Esophagus squamous epithelium (tissue), 5 donors: ENCODE data around the gene CACNB4. TPM values are rescaled to one million over a fixed set of nuclear protein-coding genes. Genes with fewer than 3 reads are reported as not detected.

ENCODE experiments used
- DNase-seq: peaks from one replicate; lab custom pipeline; 2025; lab: John Stamatoyannopoulos, UW
- H3K27ac ChIP-seq, 4 donors: fragments of 200-600 bp; sonication (generic); one replicate each; pipeline ENCODE4 v1.5.1; 2016 to 2019; ENCODE audit warnings: mild to moderate bottlenecking in 1 of 4
- H3K27me3 ChIP-seq, 4 donors: fragments of 200-600 bp; sonication (generic); 1 replicate in 3 of 4; 2 replicates in 1 of 4; pipeline versions ENCODE4 v1.5.1 to v1.6.0; 2017 to 2021; ENCODE audit warnings: antibody characterized with exemption in 1 of 4
- H3K36me3 ChIP-seq, 3 donors: fragments of 200-600 bp; sonication (generic); one replicate each; pipeline ENCODE4 v1.5.1; 2016 to 2019
- H3K4me1 ChIP-seq, 3 donors: fragments of 200-600 bp; sonication (generic); one replicate each; pipeline ENCODE4 v1.5.1; 2017 to 2019
- H3K4me3 ChIP-seq, 4 donors: fragments of 200-600 bp; sonication (generic); 1 replicate in 3 of 4; 2 replicates in 1 of 4; pipeline ENCODE4 v1.5.1; 2016 to 2019; ENCODE audit warnings: mild to moderate bottlenecking in 2 of 4, moderate library complexity in 1 of 4
- H3K9me3 ChIP-seq, 3 donors: fragments of 200-600 bp; sonication (generic); one replicate each; pipeline ENCODE4 v1.5.1; 2016 to 2019
- CTCF ChIP-seq, 6 experiments: fragments of 450-650 bp in 4 of 6; fragments of 200-600 bp in 2 of 6; sonication (generic) in 2 of 6; IDR thresholded peaks; one replicate each; pipeline ENCODE4 v1.5.1; 2016 to 2019; ENCODE audit warnings: antibody characterized with exemption in 6 of 6, mild to moderate bottlenecking in 4 of 6, moderate library complexity in 4 of 6
- POLR2A ChIP-seq, 4 donors: fragments of 450-650 bp; IDR thresholded peaks; one replicate each; pipeline ENCODE4 v1.6.1; 2017; ENCODE audit warnings: antibody characterized with exemption in 4 of 4, mild to moderate bottlenecking in 4 of 4, moderate library complexity in 3 of 4
- WGBS, 2 donors: methylation state at CpG; one replicate each; pipeline ENCODE4 v1.1.5; 2018; 5-methylcytosine and 5-hydroxymethylcytosine counted together
- intact Hi-C: fragments of 100-400 bp; cut with DNase I; formaldehyde crosslinking; loops from one replicate; pipeline ENCODE4 v1.15.0; 2022
- total RNA-seq, 4 donors: library from RNA; depleted of rRNA; stranded (reverse); fragments of >200 nt; gene quantifications; one replicate each; pipeline ENCODE4 v1.1.0, GENCODE V29; 2016
- donor health status: DM: yes; HTN: yes; CAD: no.

CACNB4 gene
- total RNA-seq, 4 donors from 2014 or later: 6.1 to 11.1 (median 7.2) TPM

GRCh38 chr2:151953467-151953866 lies 145.4 kb downstream of the CACNB4 start:
- Histone ChIP-seq H3K4me1 (peaks cover 0 to 4% (median 3%) of the 10 kb centered on the region in 3 donors), H3K4me3 (no peak overlapping the region), H3K36me3 (no peaks in the 10 kb centered on the region), H3K27me3 (no peaks in the 10 kb centered on the region), H3K9me3 (no peaks in the 10 kb centered on the region), H3K27ac (no peak overlapping the region)
- TF ChIP-seq POLR2A (IDR thresholded peaks at IDR 0.05) (no peak), CTCF (IDR thresholded peaks at IDR 0.05) (peak in 1 of 6 experiments; percentile 9)
- no peak for DNase-seq
- 79 to 85% methylated on average over 2 of the region's 2 CpGs for WGBS, 2 donors
- intact Hi-C loops: no loop called here

DNA sequence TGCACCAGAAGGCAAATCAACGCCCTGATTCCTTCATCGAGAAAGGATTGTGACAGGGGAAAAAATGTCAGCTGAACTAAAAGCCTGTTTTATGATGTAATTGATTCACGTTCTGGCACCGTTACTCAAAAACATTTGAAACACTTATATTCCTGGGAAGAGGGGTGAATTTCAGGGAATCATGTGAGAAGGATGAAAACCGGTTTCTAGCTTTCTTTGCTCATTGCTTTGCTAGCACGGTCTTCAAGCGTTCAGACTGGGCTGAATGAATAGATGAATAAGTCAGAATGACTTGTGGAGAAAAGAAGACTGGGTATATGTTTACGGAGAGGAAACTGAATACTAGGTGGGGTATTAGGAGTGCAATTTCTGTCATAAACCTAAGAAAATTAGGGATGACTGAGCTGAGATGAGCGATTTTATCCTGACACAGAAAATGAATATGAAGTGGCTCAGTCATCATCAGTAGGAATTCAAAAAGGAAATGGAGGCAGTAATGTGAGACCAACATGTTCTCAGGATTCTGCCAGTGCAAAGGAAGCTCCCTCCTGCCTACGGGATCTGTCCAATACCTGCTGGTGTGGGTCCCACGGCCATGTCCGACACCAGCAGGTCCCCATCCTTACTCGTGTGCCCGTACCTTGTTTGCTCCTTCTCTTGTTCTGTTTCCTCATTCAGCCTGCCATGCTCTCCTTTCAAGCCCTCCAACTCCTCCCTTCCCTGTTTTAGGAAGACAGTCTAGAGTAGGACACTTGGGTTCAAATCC lies 146.0 kb downstream of the CACNB4 start:
- no peaks in the 10 kb centered on the region for H3K36me3 ChIP-seq
- H3K4me3 ChIP-seq: no peak overlapping the region
- H3K27ac ChIP-seq: no peak overlapping the region
- H3K9me3 ChIP-seq: no peaks in the 10 kb centered on the region
- peaks cover 2 to 10% (median 6%) of the 10 kb centered on the region in 3 donors for H3K4me1 ChIP-seq
- intact Hi-C loops: no loop called here
- TF ChIP-seq CTCF (IDR thresholded peaks at IDR 0.05): no peak
- WGBS, 2 donors: 87 to 91% methylated on average over 14 of the region's 14 CpGs
- no peaks in the 10 kb centered on the region for H3K27me3 ChIP-seq
- DNase-seq: no peak

GRCh38 chr2:151947813-151948165 lies 151.1 kb downstream of the CACNB4 start:
- no peak for DNase-seq
- no peak for TF ChIP-seq POLR2A (IDR thresholded peaks at IDR 0.05)
- TF ChIP-seq CTCF (IDR thresholded peaks at IDR 0.05): no peak
- 22 to 31% methylated on average over 5 of the region's 5 CpGs for WGBS, 2 donors

DNA sequence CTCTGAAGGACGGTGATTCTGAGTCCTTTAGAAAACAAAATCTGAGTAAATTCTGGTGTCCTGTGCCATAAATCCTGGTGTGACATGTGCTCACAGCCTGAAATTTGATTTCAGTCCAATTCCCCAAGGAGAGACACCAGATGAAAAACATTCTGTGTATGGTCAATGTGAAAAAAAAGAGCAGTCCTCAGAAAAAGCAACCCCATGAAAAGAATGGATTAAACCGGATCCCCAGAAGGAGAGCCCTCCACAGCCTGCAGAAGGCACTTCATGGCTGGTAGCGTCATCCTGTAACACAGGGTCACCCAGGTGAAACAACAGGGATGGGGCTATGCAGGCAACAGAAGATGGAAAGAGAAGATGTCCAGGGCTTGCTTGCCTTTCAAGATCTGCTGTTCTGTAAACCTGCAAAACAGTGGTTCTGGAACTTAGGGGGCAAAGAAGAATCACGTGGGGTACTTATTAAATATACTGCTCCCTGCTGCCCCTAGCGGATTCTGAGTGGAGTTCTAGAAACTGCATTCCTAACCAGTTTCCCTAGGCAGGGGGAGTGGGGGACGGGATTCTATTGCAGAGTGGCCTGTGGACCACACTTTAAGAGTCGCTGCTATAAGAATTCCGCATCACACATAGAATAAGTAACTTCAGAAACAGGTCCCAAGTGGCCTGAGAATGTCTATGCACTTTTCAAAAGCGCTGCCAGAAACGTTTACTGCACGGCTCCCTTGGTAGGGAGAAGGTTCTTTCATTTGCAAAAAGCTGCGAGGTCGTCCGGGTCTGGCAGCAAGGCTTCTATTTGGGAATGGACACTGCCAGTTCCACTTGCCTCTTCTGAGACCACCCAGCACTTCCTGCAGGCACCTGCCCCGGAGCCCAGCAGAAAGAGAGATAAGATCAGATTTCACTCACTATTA lies 151.7 kb downstream of the CACNB4 start:
- no peaks in the 10 kb centered on the region for H3K27me3 ChIP-seq
- intact Hi-C loops: no loop called here
- no peak for DNase-seq
- peak overlapping the region in 3 of 4 donors; percentile 21 to 49 (median 24) for H3K4me3 ChIP-seq
- peaks cover 22 to 59% (median 24%) of the 10 kb centered on the region in 3 donors for H3K4me1 ChIP-seq
- WGBS, 2 donors: 19 to 28% methylated on average over 14 of the region's 15 CpGs
- peak overlapping the region; percentile 53 to 75 (median 67) for H3K27ac ChIP-seq
- peaks cover 0 to 3% (median 2%) of the 10 kb centered on the region in 3 donors for H3K9me3 ChIP-seq
- TF ChIP-seq CTCF (IDR thresholded peaks at IDR 0.05) (peak in 5 of 6 experiments; percentile 28 to 63 (median 36)), POLR2A (IDR thresholded peaks at IDR 0.05) (no peak)
- no peaks in the 10 kb centered on the region for H3K36me3 ChIP-seq

More at GRCh38 chr2:151947813-151948165, 151.1 kb downstream of the CACNB4 start:
- no peaks in the 10 kb centered on the region for H3K36me3 ChIP-seq
- H3K9me3 ChIP-seq: no peaks in the 10 kb centered on the region
- peak overlapping the region; percentile 53 to 75 (median 67) for H3K27ac ChIP-seq
- peak overlapping the region in 3 of 4 donors; percentile 21 to 49 (median 24) for H3K4me3 ChIP-seq
- H3K27me3 ChIP-seq: no peaks in the 10 kb centered on the region
- intact Hi-C loops: no loop called here
- H3K4me1 ChIP-seq: peaks cover 22 to 58% (median 24%) of the 10 kb centered on the region in 3 donors
